IMR-90 (cell line): Measurements from ENCODE around the gene ASB14. TPM values are rescaled to one million over a fixed set of nuclear protein-coding genes. Genes with fewer than 3 reads are reported as not detected.
A peak's percentile ranks its signal among the peaks of the same experiment; 100 is the strongest.

Experiments used
- ATAC-seq: fragments of 200-7000 bp; cut with Tn5 transposase; 2 replicates; pipeline ENCODE4 v1.9.1; 2020; ENCODE audit warnings: low read depth, mild to moderate bottlenecking, moderate library complexity
- BruUV-seq: library from RNA; stranded (reverse); fragments of 400-500 nt; replicated peaks from 2 replicates; lab custom pipeline; 2021; lab: Mats Ljungman, UMichigan
- CTCF ChIA-PET: fragments of 300-600 bp; formaldehyde crosslinking; extraction: SDS; loops from one replicate; lab custom pipeline; 2021; ENCODE audit warnings: antibody characterized with exemption; lab: Yijun Ruan, JAX
- POLR2A ChIA-PET: fragments of 300-600 bp; sonication (Branson Sonifier 250); formaldehyde crosslinking; loops from one replicate; lab custom pipeline; 2022; ENCODE audit warnings: antibody characterized with exemption; ENCODE audit not compliant: unreplicated experiment; lab: Charles Lee
- DNase-seq: peaks from one replicate; pipeline ENCODE4 v3.0.0; 2013
- H2AFZ ChIP-seq: replicated peaks from 2 replicates; pipeline ENCODE3; 2013; ENCODE audit warnings: low read length, mild to moderate bottlenecking; ENCODE audit not compliant: poor library complexity
- H2AK5ac ChIP-seq: 2 replicates; pipeline ENCODE4 v1.6.1; 2013; ENCODE audit warnings: low read depth, low read length, inconsistent platforms
- H2AK9ac ChIP-seq: replicated peaks from 2 replicates; pipeline ENCODE3; 2013; ENCODE audit warnings: mild to moderate bottlenecking, low read depth, low read length, moderate library complexity; ENCODE audit not compliant: poor library complexity
- H2BK120ac ChIP-seq: 2 replicates; pipeline ENCODE4 v1.6.1; 2013; ENCODE audit warnings: low read depth, low read length, inconsistent platforms
- H2BK15ac ChIP-seq: 3 replicates; pipeline ENCODE4 v1.6.1; 2013; ENCODE audit warnings: low read depth, low read length, inconsistent platforms
- H2BK20ac ChIP-seq: 2 replicates; pipeline ENCODE4 v1.6.1; 2013; ENCODE audit warnings: low read depth, mild to moderate bottlenecking, inconsistent platforms, low read length, moderate library complexity
- H2BK5ac ChIP-seq: 2 replicates; pipeline ENCODE4 v1.6.1; 2013; ENCODE audit warnings: mild to moderate bottlenecking, low read depth, low read length, inconsistent platforms; ENCODE audit not compliant: poor library complexity, severe bottlenecking
- H3K14ac ChIP-seq: replicated peaks from 2 replicates; pipeline ENCODE4 v1.6.1; 2013; ENCODE audit warnings: low read depth, low read length, inconsistent platforms
- H3K18ac ChIP-seq: 2 replicates; pipeline ENCODE4 v1.6.1; 2013; ENCODE audit warnings: low read depth, low read length, control low read depth
- H3K23ac ChIP-seq: 2 replicates; pipeline ENCODE4 v1.6.1; 2013; ENCODE audit warnings: low read depth, low read length, inconsistent platforms
- H3K27ac ChIP-seq: 2 replicates; pipeline ENCODE4 v1.5.1; 2013; ENCODE audit warnings: mild to moderate bottlenecking, control low read depth, low read length; ENCODE audit not compliant: insufficient read depth
- H3K27me3 ChIP-seq: 2 replicates; pipeline ENCODE4 v1.6.1; 2013; ENCODE audit warnings: low read length; ENCODE audit not compliant: control insufficient read depth, insufficient read depth
- H3K36me3 ChIP-seq: 2 replicates; pipeline ENCODE4 v1.6.1; 2013; ENCODE audit warnings: low read length, mixed read lengths; ENCODE audit not compliant: control insufficient read depth, insufficient read depth
- H3K4ac ChIP-seq: 2 replicates; pipeline ENCODE4 v1.6.1; 2013; ENCODE audit warnings: low read depth, low read length, inconsistent platforms
- H3K4me1 ChIP-seq: 2 replicates; pipeline ENCODE4 v1.6.1; 2013; ENCODE audit warnings: low read length, mixed read lengths; ENCODE audit not compliant: control insufficient read depth, insufficient read depth
- H3K4me2 ChIP-seq: 2 replicates; pipeline ENCODE4 v1.6.1; 2013; ENCODE audit warnings: low read depth, mild to moderate bottlenecking, control low read depth, low read length, moderate library complexity
- H3K4me3 ChIP-seq: 2 replicates; pipeline ENCODE4 v1.5.1; 2013; ENCODE audit warnings: low read depth, mild to moderate bottlenecking, control low read depth, low read length, moderate library complexity; ENCODE audit not compliant: insufficient read depth
- H3K56ac ChIP-seq: 2 replicates; pipeline ENCODE4 v1.6.1; 2013; ENCODE audit warnings: low read length, inconsistent platforms; ENCODE audit not compliant: insufficient read depth; ENCODE audit errors: extremely low read depth
- H3K79me1 ChIP-seq, 2 experiments: 2 replicates each; pipeline ENCODE4 v1.6.1; 2013; ENCODE audit warnings: low read length in 2 of 2, inconsistent platforms in 1 of 2, low read depth in 1 of 2
- H3K9ac ChIP-seq: 2 replicates; pipeline ENCODE4 v1.6.1; 2013; ENCODE audit warnings: low read depth, low read length, control low read depth
- H3K9me1 ChIP-seq: 2 replicates; pipeline ENCODE4 v1.6.1; 2013; ENCODE audit warnings: low read length, inconsistent platforms; ENCODE audit not compliant: insufficient read depth
- H3K9me3 ChIP-seq: 2 replicates; pipeline ENCODE4 v1.6.1; 2013; ENCODE audit warnings: low read length; ENCODE audit not compliant: control insufficient read depth, insufficient read depth
- H4K20me1 ChIP-seq: 2 replicates; pipeline ENCODE4 v1.6.1; 2013; ENCODE audit warnings: low read length, inconsistent platforms; ENCODE audit not compliant: insufficient read depth
- H4K5ac ChIP-seq: 2 replicates; pipeline ENCODE4 v1.6.1; 2013; ENCODE audit warnings: mild to moderate bottlenecking, low read depth, low read length, control low read depth
- H4K8ac ChIP-seq, 2 experiments: 2 replicates each; pipeline ENCODE4 v1.6.1; 2013; ENCODE audit warnings: low read depth in 2 of 2, low read length in 2 of 2, control low read depth in 1 of 2, inconsistent platforms in 1 of 2
- H4K91ac ChIP-seq: 2 replicates; pipeline ENCODE4 v1.6.1; 2013; ENCODE audit warnings: low read depth, low read length, inconsistent platforms; ENCODE audit not compliant: insufficient read depth
- CHD1 ChIP-seq: IDR thresholded peaks from 2 replicates; pipeline ENCODE4 v1.6.1; 2012; ENCODE audit warnings: low read depth, low read length, improper control_type of control experiment
- NFE2L2 ChIP-seq: fragments of 150-350 bp; IDR thresholded peaks from 2 replicates; pipeline ENCODE4 v1.6.1; 2016; ENCODE audit warnings: low read depth, mild to moderate bottlenecking, low read length
- POLR2A ChIP-seq: IDR thresholded peaks from 2 replicates; pipeline ENCODE4 v1.6.1; 2012; ENCODE audit warnings: mild to moderate bottlenecking, low read depth, low read length
- WGBS, 2 experiments: methylation state at CpG; one replicate each; pipeline versions ENCODE4 v1.1.5 to v1.1.7; 2013; ENCODE audit warnings: missing lambda C conversion rate in 2 of 2; ENCODE audit not compliant: insufficient read length in 1 of 2; ENCODE audit errors: extremely low coverage in 2 of 2; 5-methylcytosine and 5-hydroxymethylcytosine counted together
- dilution Hi-C: fragments of 300-500 bp; cut with HindIII; formaldehyde crosslinking; loops from one replicate; pipeline ENCODE4 v1.14.3; 2018; ENCODE audit warnings: low sequenced_read_pairs; ENCODE audit not compliant: unreplicated experiment
- in situ Hi-C: fragments of 300-500 bp; cut with MboI; formaldehyde crosslinking; loops from 3 replicates; pipeline ENCODE4 v1.14.3; 2019; ENCODE audit warnings: low sequenced_read_pairs, inconsistent platforms, mixed read lengths
- intact Hi-C: fragments of 100-400 bp; cut with micrococcal nuclease; formaldehyde crosslinking; loops from 2 replicates; pipeline ENCODE4 v1.10.0; 2022
- polyA plus RNA-seq, 3 experiments: library from polyadenylated mRNA; depleted of rRNA; stranded (reverse); fragments of >200 nt; gene quantifications; 2 replicates each; pipeline ENCODE4 v1.2.3, GENCODE V29; 2012; ENCODE audit warnings: low replicate concordance in 1 of 3
- total RNA-seq: library from RNA; depleted of rRNA; stranded (reverse); fragments of >200 nt; gene quantifications from 2 replicates; pipeline ENCODE4 v1.2.3, GENCODE V29; 2012

Gene ASB14
- total and polyA plus RNA-seq, 2 of the 4 experiments (the other 2 are of a cell fraction) = not detected

DNA sequence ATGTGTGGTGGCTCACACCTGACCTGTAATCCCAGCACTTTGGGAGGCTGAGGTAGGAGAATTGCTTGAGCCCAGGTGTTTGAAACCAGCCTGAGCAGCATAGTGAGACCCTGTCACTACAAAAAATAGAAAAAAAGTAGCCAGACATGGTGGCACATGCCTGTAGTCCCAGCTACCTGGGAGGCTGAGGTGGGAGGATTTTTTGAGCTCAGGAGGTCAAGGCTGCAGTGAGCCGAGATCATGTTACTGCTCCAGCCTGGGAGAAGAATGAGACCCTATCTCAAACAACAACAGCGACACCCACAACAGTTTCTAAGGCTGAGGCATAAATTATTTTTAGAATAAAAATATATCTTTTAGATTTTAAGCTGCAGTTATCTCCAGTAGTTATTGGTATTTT lies 58.7 kb downstream of the ASB14 start (continued):
- no peak for TF ChIP-seq POLR2A

DNA sequence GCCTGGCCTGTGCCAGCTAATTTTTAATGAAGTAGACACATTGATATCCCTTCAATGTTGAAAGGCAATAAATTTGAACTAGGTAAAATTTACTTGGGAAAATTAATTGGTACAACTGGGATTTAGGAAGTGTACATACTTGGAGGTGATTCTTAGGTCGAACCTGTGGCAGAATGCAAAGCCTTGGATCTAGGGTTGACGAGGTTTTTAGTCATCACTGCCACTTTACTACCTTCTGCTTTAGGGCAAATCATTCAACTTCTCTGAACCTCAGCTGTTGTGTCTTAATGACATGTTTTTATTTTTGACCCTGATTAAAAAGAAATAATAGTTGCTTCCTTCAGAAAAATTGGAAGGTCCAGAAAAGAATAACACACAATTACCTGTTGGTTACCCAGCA lies 62.5 kb downstream of the ASB14 start:
- BruUV-seq = no TSS peak
- WGBS, 2 experiments = no CpG with 5 or more reads among the region's 2 CpGs

More for the DNA sequence above, 62.5 kb downstream of the ASB14 start:
- CTCF ChIA-PET = interaction anchor here (1.3 kb wide), 1 partner anchor 9 kb away, joined by 9 read pairs; no protein-coding TSS in a partner anchor
- Histone ChIP-seq H2AK9ac (no peak overlapping the region), H3K27me3 (no peaks in the 10 kb centered on the region), H2BK5ac (no peak overlapping the region), H3K36me3 (no peaks in the 10 kb centered on the region; the same call in 1 of the 2 replicates), H3K27ac (no peak overlapping the region), H3K23ac (0 out of 2 replicates have a peak overlapping the region, but pooled peaks have one; percentile 45), H3K4me1 (peaks cover 2% of the 10 kb centered on the region; the same call in 1 of the 2 replicates), H3K18ac (no peak overlapping the region), H4K5ac (no peak overlapping the region), H3K4me2 (no peak overlapping the region), H3K14ac (no peak overlapping the region), H3K4me3 (no peak overlapping the region), H3K56ac (no peak overlapping the region), H3K9ac (no peak overlapping the region), H3K9me1 (peaks cover 5% of the 10 kb centered on the region; the same call in 1 of the 2 replicates), H4K91ac (no peak overlapping the region), H2BK120ac (no peak overlapping the region), H3K4ac (no peak overlapping the region), H4K20me1 (peaks cover 20% of the 10 kb centered on the region), H2AK5ac (no peak overlapping the region; the same call in 1 of the 2 replicates), H2AFZ (no peak overlapping the region), H3K79me1 (peaks cover 12 to 46% of the 10 kb centered on the region in 2 experiments), H4K8ac (no peak overlapping the region), H2BK15ac (no peak overlapping the region), H3K9me3 (no peaks in the 10 kb centered on the region), H2BK20ac (no peak overlapping the region)
- DNase-seq (no peak), ATAC-seq (no peak)
- dilution Hi-C loops = no loop called here
- POLR2A ChIA-PET = no interaction called here
- intact Hi-C loops = no loop called here
- no peak for TF ChIP-seq CHD1
- no peak for TF ChIP-seq POLR2A
- TF ChIP-seq NFE2L2 = no peak
- in situ Hi-C loops = no loop called here
